OCI-LY1 (cell line): Measurements from ENCODE around the gene IL18BP.

Experiments used
- EZH2 ChIP-seq: fragments of 200-600 bp; sonication (generic), shearing (Covaris generic); IDR thresholded peaks from 2 replicates; pipeline ENCODE4 v1.8.0; 2017; ENCODE audit warnings: borderline replicate concordance, mixed run types, mild to moderate bottlenecking, antibody characterized with exemption, low read length, moderate library complexity, mixed read lengths
- TF ChIP-seq, protein P1 (sequence below): fragments of 200-600 bp; sonication (generic), shearing (Covaris generic); IDR thresholded peaks from 2 replicates; pipeline ENCODE4 v1.5.1; 2017; ENCODE audit warnings: mild to moderate bottlenecking, antibody characterized with exemption, low read length, moderate library complexity, mixed read lengths

DNA sequence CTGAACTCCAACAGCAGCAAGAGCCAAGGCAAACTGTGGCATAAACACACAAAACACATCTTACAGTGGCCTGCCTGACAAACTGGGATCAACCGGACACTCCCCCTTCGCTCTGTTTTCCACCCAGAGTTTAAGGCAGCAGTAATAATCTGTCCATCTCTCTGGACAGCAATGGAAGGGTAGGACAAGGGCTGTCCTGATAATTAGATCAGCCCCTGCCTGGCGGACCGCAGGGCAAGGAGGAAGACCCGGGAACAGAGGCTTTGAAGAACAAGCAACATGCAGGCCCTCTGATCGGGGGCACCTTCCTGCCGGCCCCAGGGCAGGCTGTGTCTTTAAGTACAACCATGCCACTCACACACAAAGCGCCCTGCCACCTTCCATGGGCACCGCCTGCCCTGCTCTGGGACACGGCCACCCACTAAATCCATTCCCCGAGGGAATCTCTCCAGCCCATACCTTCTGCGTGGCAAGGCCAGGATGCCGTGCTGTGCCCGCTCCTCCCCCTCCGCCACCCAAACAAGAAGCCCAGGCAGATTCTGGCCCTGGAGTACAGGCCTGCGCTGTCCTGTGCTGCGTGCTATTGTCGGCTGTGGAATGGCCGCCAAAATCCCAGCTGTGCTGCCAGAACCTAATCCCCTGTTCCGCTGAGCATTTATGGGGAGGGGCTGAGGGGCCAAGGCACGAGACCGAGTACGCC, 42.8 kb downstream of the IL18BP start:
- TF ChIP-seq, protein P1, sequence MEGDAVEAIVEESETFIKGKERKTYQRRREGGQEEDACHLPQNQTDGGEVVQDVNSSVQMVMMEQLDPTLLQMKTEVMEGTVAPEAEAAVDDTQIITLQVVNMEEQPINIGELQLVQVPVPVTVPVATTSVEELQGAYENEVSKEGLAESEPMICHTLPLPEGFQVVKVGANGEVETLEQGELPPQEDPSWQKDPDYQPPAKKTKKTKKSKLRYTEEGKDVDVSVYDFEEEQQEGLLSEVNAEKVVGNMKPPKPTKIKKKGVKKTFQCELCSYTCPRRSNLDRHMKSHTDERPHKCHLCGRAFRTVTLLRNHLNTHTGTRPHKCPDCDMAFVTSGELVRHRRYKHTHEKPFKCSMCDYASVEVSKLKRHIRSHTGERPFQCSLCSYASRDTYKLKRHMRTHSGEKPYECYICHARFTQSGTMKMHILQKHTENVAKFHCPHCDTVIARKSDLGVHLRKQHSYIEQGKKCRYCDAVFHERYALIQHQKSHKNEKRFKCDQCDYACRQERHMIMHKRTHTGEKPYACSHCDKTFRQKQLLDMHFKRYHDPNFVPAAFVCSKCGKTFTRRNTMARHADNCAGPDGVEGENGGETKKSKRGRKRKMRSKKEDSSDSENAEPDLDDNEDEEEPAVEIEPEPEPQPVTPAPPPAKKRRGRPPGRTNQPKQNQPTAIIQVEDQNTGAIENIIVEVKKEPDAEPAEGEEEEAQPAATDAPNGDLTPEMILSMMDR, result no peak
- no peak for TF ChIP-seq EZH2
